GM10266 (cell line): Measurements from ENCODE around the gene CCDC38.

Experiments used
- DNase-seq: peaks from one replicate; pipeline ENCODE4 v3.0.0; 2012; ENCODE audit errors: extremely low spot score
- CTCF ChIP-seq: IDR thresholded peaks from 2 replicates; pipeline ENCODE4 v1.5.1; 2012; ENCODE audit warnings: mild to moderate bottlenecking, low read depth; ENCODE audit not compliant: control insufficient read depth, insufficient read depth; ENCODE audit errors: missing control alignments

The CCDC38 gene

GRCh38 chr12:95862038-95862437, 80.4 kb downstream of the CCDC38 start:
- no peak for DNase-seq
- TF ChIP-seq CTCF = no peak

- TF ChIP-seq CTCF = no peak
- DNase-seq = no peak
Observed at GRCh38 chr12:95859947-95860850, 82.2 kb downstream of the CCDC38 start.

GRCh38 chr12:95859344-95859816, 83.0 kb downstream of the CCDC38 start:
- no peak for TF ChIP-seq CTCF
- DNase-seq = no peak

- peak; percentile 96 for DNase-seq
- TF ChIP-seq CTCF = no peak
Observed at GRCh38 chr12:95858451-95859343, 83.7 kb downstream of the CCDC38 start, which contains the start of gene SNRPF. SNRPF (plus strand) TSS chr12:95858952; CDS start chr12:95859074, 122 bp downstream.

- DNase-seq = no peak
- TF ChIP-seq CTCF = no peak
Observed at GRCh38 chr12:95857799-95858198, 84.6 kb downstream of the CCDC38 start.

- no peak for TF ChIP-seq CTCF
- DNase-seq = no peak
Observed at GRCh38 chr12:95857156-95857555, 85.3 kb downstream of the CCDC38 start.
